Measurements from ENCODE around the gene NLGN1.

- no peak for TF ChIP-seq CTCF (IDR thresholded peaks at IDR 0.05; ENCODE audit: low read depth, low read length)
- no peak for TF ChIP-seq POLR2A (IDR thresholded peaks at IDR 0.05; ENCODE audit: extremely low read depth, insufficient read length)
These were observed 734.5 kb downstream of the NLGN1 start for GRCh38 chr3:174132006-174132405.

All from NB4 (cell line).